GM19468 (cell line): ENCODE results near the gene PSAP.

Experiments used
- ATAC-seq: cut with Tn5 transposase; IDR thresholded peaks from one replicate; pipeline ENCODE4 v1.9.1; 2021; ENCODE audit warnings: mild to moderate bottlenecking, moderate library complexity, moderate number of reproducible peaks; ENCODE audit not compliant: unreplicated experiment; ENCODE audit errors: extremely low read depth

Gene PSAP

GRCh38 chr10:71795248-71795647 lies 55.8 kb downstream of the PSAP start:
- no peak for ATAC-seq

- ATAC-seq, result no peak
Observed at GRCh38 chr10:71790749-71791440, 60.2 kb downstream of the PSAP start.

GRCh38 chr10:71789871-71790270 lies 61.2 kb downstream of the PSAP start:
- ATAC-seq, result no peak

GRCh38 chr10:71788954-71789353 lies 62.1 kb downstream of the PSAP start:
- ATAC-seq, result no peak

- ATAC-seq, result no peak
Observed at GRCh38 chr10:71784679-71785272, 66.3 kb downstream of the PSAP start.

GRCh38 chr10:71783917-71784678 lies 67.0 kb downstream of the PSAP start:
- no peak for ATAC-seq

GRCh38 chr10:71782917-71783490 lies 68.0 kb downstream of the PSAP start:
- ATAC-seq, result no peak

- ATAC-seq, result no peak
Observed at GRCh38 chr10:71782221-71782916, 68.7 kb downstream of the PSAP start.

GRCh38 chr10:71780719-71781118 lies 70.3 kb downstream of the PSAP start:
- no peak for ATAC-seq

- no peak for ATAC-seq
Observed at GRCh38 chr10:71780156-71780555, 70.9 kb downstream of the PSAP start.

- no peak for ATAC-seq
Observed at GRCh38 chr10:71779641-71780040, 71.4 kb downstream of the PSAP start.

- no peak for ATAC-seq
Observed at GRCh38 chr10:71778071-71778825, 72.8 kb downstream of the PSAP start.

- ATAC-seq, result no peak
Observed at GRCh38 chr10:71777213-71777985, 73.7 kb downstream of the PSAP start.

GRCh38 chr10:71776481-71776925 lies 74.5 kb downstream of the PSAP start:
- ATAC-seq, result no peak

- ATAC-seq, result no peak
Observed at GRCh38 chr10:71774916-71775702, 75.9 kb downstream of the PSAP start.

GRCh38 chr10:71773221-71773971 lies 77.7 kb downstream of the PSAP start, which contains the start of gene VSIR:
Gene VSIR (minus strand): TSS chr10:71773520. CDS start chr10:71773439, 81 bp downstream.
- no peak for ATAC-seq

GRCh38 chr10:71772832-71773220 lies 78.2 kb downstream of the PSAP start:
- ATAC-seq, result no peak
